Thyroid gland (tissue), 4 donors: ENCODE measurements around the gene BRSK2.

Source experiments
- POLR2A ChIP-seq, 2 donors: fragments of 450-650 bp; IDR thresholded peaks; one replicate each; pipeline ENCODE4 v1.6.1; 2017; ENCODE audit warnings: antibody characterized with exemption in 2 of 2, mild to moderate bottlenecking in 2 of 2, moderate library complexity in 1 of 2
- TF ChIP-seq, protein P1 (sequence below), 6 experiments: fragments of 200-600 bp in 3 of 6; fragments of 450-650 bp in 3 of 6; sonication (generic) in 3 of 6; IDR thresholded peaks; one replicate each; pipeline ENCODE4 v1.5.1; 2016 to 2019; ENCODE audit warnings: antibody characterized with exemption in 6 of 6, mild to moderate bottlenecking in 2 of 6, inconsistent platforms in 1 of 6, moderate library complexity in 1 of 6

DNA sequence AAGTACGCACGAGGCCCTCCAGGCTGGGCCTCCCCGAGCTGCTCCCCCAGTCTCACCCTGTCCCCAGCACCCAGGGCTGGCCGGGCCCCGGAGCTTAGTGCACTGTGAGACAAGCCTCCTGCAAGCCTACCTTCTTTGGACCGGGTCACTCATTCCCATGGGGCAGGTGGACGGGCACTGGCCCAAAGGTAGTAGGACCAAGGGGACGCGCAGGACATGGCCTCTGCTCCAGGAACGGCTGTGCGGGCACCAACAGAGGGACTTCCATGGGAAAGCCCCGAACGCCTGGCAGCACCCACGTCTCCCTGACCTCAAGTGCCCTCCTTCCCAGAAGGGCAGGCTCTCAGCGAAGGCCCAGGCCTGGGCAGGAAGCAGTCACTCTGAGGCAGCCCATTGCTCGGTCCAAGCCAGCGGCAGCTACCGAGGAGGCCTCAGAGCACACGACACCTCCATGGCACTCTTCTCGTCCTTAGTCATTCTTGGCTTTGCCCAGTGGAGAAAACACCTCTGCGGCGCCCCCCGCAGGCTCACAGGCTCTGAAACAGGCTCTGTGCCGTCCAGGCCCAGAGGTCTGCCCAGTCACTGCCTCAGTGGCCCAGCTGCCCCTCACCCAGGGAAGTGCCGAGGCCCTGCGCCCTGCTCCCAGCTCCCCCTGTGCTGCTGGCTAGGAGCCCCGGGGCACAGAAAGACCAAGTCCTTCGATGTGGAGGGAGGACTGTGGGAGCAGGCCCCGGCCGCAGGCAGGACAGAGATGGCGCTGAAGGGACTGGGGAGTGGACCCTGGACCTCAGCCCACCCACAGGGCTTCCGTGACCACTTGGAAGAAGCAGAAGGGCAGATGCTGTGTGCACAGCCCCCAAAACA lies 93.1 kb downstream of the BRSK2 start:
- TF ChIP-seq POLR2A (IDR thresholded peaks at IDR 0.05), result no peak
- TF ChIP-seq, protein P1, sequence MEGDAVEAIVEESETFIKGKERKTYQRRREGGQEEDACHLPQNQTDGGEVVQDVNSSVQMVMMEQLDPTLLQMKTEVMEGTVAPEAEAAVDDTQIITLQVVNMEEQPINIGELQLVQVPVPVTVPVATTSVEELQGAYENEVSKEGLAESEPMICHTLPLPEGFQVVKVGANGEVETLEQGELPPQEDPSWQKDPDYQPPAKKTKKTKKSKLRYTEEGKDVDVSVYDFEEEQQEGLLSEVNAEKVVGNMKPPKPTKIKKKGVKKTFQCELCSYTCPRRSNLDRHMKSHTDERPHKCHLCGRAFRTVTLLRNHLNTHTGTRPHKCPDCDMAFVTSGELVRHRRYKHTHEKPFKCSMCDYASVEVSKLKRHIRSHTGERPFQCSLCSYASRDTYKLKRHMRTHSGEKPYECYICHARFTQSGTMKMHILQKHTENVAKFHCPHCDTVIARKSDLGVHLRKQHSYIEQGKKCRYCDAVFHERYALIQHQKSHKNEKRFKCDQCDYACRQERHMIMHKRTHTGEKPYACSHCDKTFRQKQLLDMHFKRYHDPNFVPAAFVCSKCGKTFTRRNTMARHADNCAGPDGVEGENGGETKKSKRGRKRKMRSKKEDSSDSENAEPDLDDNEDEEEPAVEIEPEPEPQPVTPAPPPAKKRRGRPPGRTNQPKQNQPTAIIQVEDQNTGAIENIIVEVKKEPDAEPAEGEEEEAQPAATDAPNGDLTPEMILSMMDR (IDR thresholded peaks at IDR 0.05), result no peak
